Tibial nerve (tissue), 4 donors: ENCODE data around the gene HILPDA.

ENCODE experiments used
- EP300 ChIP-seq, 2 donors: sonication (generic); formaldehyde crosslinking; IDR thresholded peaks; one replicate each; pipeline ENCODE4 v1.6.1; 2017; ENCODE audit warnings: antibody characterized with exemption in 2 of 2, mild to moderate bottlenecking in 1 of 2
- POLR2A ChIP-seq, 2 donors: fragments of 450-650 bp; IDR thresholded peaks; one replicate each; pipeline ENCODE4 v1.6.1; 2017; ENCODE audit warnings: antibody characterized with exemption in 2 of 2, mild to moderate bottlenecking in 2 of 2, moderate library complexity in 2 of 2
- TF ChIP-seq, protein P1 (sequence below), 5 experiments: fragments of 200-600 bp in 3 of 5; fragments of 450-650 bp in 2 of 5; sonication (generic) in 3 of 5; IDR thresholded peaks; one replicate each; pipeline ENCODE4 v1.5.1; 2016 to 2019; ENCODE audit warnings: antibody characterized with exemption in 5 of 5, mild to moderate bottlenecking in 3 of 5, moderate library complexity in 2 of 5

DNA sequence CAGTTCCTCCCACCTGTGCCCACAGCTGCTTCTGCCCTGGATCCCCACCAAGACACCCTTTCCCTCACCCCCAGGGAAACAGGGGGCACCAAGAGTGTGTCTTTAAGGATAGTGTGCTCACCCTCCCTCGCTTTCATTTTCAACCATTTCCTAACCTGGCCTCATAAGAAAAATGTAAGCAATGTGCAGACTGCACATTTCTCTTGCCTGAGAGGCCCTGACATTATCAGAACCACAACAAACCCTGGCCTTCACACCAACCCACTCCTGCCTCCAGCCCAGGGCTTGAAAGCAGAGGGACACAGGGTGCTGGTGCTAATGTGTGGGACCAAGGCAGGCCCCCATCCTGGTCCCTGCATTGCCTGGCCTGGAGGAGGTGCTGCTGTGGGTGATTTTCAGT, 34.9 kb upstream of the HILPDA start:
- TF ChIP-seq EP300 (IDR thresholded peaks at IDR 0.05) (no peak), POLR2A (IDR thresholded peaks at IDR 0.05) (no peak)
- TF ChIP-seq, protein P1, sequence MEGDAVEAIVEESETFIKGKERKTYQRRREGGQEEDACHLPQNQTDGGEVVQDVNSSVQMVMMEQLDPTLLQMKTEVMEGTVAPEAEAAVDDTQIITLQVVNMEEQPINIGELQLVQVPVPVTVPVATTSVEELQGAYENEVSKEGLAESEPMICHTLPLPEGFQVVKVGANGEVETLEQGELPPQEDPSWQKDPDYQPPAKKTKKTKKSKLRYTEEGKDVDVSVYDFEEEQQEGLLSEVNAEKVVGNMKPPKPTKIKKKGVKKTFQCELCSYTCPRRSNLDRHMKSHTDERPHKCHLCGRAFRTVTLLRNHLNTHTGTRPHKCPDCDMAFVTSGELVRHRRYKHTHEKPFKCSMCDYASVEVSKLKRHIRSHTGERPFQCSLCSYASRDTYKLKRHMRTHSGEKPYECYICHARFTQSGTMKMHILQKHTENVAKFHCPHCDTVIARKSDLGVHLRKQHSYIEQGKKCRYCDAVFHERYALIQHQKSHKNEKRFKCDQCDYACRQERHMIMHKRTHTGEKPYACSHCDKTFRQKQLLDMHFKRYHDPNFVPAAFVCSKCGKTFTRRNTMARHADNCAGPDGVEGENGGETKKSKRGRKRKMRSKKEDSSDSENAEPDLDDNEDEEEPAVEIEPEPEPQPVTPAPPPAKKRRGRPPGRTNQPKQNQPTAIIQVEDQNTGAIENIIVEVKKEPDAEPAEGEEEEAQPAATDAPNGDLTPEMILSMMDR (IDR thresholded peaks at IDR 0.05), result no peak
